COR-L47 (cell line): Measurements from ENCODE around the gene TINAGL1.

Experiments
- DNase-seq: peaks from one replicate; lab custom pipeline; 2025; lab: John Stamatoyannopoulos, UW

Gene TINAGL1

GRCh38 chr1:31627301-31627929 lies 51.1 kb downstream of the TINAGL1 start:
- DNase-seq = no peak

DNA sequence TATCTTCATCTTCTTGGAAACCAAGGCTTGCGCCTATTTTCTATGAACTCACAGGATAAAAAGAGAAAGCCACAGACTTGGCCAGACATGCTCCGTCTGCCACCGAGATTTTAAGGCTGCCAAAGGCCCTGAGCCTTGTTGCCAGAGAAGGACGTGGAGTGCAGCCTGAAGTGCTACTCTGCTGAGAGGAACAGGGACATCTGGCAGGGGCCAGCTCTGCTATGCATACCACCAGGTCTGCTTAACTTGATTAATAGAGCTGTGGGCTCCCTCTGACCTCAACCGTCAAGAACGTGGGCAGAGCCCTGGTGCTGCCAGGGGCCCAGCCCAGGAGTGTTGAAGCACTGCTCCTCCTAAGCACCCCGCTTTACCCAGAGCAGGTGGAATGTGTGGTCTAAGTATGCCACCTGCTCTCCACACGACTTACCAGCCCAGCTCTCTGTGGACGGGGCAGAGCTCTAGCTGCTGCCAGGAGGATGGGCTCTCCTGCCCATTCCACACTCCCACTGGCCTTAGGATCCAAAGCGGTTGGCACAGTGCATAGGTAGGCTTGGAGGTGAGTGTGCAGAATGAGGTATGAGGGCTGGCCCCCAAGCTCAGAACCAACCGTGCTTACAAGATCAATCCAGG lies 51.7 kb downstream of the TINAGL1 start:
- no peak for DNase-seq

GRCh38 chr1:31628931-31629556 lies 52.7 kb downstream of the TINAGL1 start:
- DNase-seq = no peak

- no peak for DNase-seq
Measured at GRCh38 chr1:31632649-31633048, 56.3 kb downstream of the TINAGL1 start.

- DNase-seq = no peak
Measured at GRCh38 chr1:31633117-31633516, 56.8 kb downstream of the TINAGL1 start.
